NOMO-1 (cell line): ENCODE measurements around the gene DGKD.
"Not testable (repeated sequence)": the region's sequence is repeated elsewhere in the genome, so short reads cannot be mapped to it uniquely, and the experiment has no call there.

Source experiments
- DNase-seq, 2 experiments: peaks; one replicate each; lab custom pipeline; 2025; ENCODE audit not compliant: unreplicated experiment in 2 of 2; lab: John Stamatoyannopoulos, UW

DGKD gene

DNA sequence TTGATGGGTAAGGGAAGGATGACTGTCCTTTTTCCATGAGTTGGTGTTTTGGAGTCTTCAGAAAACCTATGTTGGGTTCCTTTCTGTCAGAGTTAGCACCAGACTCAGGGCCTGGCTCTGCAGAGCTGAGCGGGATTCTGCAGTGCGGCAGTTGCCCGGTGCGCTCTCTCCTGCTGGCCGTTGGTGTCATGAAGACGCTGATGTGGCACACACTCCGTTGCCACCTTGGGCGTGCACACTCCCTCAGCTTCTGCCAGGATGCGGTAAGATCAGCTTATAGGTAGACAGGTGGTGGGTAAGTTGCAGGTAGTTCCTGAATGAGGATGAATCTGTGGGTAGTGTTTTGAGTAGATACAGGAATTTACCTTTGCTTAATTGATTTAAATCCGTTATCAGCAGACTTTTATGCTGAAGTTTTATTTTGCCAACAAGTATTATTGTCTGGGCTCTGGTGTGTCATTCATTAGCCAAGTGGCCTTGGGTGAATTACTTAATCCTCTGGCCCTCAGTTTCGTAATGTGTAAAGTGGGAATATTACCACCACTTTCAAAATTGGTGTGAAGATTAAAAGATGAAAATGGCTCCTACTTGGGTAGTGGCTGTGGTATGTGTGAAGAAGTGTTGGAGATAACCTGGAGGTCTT lies 26.8 kb downstream of the DGKD start:
- DNase-seq, result no peak

GRCh38 chr2:233381638-233381995 lies 27.3 kb downstream of the DGKD start:
- no peak for DNase-seq

- DNase-seq, result no peak
These were observed 29.7 kb downstream of the DGKD start for GRCh38 chr2:233384015-233384414.

- DNase-seq, result no peak
These were observed 30.7 kb downstream of the DGKD start for GRCh38 chr2:233384811-233385488.

DNA sequence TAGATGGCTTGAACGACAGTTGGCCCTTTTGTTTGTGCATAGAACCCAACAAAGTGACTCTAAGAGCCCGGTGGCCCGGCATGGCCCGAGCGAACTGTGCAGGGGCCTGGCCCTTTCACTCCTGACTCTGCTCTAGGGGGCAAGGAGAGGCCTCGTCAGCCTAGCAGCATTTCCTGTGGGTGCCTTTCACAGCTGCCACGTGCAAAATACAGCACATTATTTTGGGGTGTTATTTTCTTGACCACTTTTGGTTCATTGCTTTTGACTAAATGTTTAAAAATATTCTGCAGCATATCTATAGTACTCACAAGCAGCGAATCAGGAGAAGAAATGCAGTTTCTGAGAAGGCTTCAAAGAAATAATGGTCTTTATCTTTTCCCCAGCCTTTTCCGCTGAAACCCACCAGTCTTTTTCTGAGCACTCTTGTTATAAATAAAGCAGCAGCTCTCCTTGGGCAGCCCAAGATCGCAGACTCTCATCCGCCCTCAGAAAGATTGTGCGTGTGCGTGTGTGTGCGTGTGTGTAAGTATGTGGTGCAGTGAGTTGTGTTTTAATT lies 31.3 kb downstream of the DGKD start:
- no peak for DNase-seq

GRCh38 chr2:233386382-233387041 lies 32.2 kb downstream of the DGKD start:
- DNase-seq, result no peak

DNA sequence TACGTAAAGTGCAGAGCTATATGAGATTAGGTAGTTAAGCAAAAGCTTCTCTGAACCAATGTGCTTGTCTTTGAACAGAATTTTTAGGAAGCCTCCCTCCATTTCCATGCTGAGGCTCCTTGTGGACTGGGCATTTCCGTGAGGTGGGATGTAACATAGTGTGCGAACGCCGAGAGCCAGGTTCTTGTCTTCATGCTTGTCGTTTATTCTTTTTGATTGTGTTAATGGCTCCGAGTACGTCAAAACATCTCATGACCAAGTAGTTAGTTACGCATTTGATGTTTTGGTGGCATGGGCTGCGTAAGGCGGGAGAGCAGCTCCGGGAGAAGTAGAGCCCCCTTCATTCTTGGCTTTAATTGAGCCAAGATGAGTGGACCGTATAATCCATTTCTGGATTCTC lies 32.9 kb downstream of the DGKD start:
- DNase-seq, result no peak

GRCh38 chr2:233387667-233388528 lies 33.6 kb downstream of the DGKD start:
- no peak for DNase-seq

DNA sequence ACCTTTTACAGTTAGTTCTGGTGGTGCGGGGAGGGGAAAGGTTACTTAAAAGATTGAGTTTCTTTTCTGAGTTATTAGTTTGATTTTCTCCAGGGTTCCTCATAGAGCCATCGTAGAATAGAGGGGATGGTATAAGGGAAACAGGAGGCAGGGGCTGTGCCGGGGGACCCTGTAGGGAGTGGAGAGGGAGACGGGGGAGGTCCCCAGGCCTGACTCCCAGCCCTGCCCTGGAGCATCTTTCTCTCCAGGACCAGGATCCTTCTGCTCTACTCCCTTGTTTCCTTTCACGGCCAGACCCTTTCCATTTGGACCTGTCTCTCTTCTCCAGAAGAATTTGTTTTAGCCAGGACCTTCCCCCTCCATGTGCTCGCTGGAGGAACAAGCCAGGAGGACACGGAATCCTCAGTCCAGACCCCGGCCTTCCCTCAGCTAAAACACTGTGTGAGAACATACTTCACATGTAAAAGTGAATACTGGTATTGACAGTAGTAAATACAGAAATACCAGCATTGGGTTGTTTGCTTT lies 35.4 kb downstream of the DGKD start:
- no peak for DNase-seq

DNA sequence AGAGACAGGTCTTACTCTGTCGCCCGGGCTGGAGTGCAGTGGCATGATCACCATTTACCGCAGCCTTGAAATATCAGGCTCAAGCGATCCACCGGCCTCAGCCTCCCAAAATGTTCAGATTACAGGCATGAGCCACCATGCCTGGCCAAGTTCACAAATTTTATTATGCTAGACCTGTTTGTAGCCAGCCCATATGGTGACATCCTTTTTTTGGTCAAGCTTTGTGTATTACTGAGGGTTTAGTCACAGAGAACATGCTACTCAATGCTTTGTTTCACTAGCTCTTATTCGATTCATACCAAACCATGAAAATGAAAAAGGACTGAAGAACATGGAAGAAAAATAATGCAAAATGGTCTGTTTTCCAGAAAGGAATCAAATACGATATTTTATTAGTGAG lies 41.4 kb downstream of the DGKD start:
- DNase-seq, result no peak

DNA sequence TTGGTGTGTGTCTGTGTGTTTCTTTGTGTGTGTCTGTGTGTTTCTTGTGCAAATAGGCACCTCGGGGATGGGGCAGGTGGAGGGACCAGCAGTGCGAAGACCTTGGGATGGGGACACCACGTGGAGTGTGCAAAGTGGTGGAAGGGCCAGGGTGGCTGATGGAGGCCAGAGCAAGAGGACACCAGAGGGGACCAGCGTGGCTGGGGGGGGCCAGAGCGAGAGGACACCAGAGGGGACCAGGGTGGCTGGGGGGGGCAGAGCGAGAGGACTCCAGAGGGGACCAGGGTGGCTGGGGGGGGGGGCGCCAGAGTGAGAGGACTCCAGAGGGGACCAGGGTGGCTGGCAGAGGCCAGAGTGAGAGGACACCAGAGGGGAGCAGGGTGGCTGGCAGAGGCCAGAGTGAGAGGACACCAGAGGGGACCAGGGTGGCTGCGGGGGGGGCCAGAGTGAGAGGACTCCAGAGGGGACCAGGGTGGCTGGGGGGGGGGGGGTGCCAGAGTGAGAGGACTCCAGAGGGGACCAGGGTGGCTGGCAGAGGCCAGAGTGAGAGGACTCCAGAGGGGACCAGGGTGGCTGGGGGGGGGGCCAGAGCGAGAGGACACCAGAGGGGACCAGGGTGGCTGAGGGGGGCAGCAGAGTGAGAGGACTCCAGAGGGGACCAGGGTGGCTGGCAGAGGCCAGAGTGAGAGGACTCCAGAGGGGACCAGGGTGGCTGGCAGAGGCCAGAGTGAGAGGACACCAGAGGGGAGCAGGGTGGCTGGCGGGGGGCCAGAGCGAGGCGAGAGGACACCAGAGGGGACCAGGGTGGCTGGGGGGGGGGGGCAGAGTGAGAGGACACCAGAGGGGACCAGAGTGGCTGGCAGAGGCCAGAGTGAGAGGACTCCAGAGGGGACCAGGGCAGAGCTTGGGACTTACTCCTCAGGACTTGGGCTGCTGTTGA lies 42.7 kb downstream of the DGKD start:
- not testable (repeated sequence) for DNase-seq

- no peak for DNase-seq
These were observed 45.3 kb downstream of the DGKD start for GRCh38 chr2:233399306-233400225.

DNA sequence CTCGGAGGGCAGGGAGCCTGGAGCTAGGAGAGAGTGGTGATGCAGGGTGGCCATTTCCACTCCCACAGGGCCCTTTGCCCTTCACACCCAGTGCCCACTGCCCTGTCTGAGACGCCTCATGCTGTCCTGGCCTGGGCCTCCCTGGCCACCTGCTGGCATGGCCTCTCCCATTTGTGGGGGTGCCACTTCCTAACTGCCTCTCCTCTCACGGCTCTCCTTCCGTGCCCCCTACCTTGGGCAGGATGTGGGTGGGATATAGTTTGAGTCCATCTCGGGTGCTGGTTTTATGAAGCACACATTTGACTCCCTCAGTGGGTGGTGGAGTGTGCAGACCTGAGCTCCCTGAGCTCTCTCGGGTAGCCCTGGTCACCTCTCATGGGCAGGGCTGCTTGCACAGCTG lies 46.0 kb downstream of the DGKD start:
- no peak for DNase-seq

GRCh38 chr2:233400961-233401360 lies 46.7 kb downstream of the DGKD start:
- DNase-seq, result no peak

DNA sequence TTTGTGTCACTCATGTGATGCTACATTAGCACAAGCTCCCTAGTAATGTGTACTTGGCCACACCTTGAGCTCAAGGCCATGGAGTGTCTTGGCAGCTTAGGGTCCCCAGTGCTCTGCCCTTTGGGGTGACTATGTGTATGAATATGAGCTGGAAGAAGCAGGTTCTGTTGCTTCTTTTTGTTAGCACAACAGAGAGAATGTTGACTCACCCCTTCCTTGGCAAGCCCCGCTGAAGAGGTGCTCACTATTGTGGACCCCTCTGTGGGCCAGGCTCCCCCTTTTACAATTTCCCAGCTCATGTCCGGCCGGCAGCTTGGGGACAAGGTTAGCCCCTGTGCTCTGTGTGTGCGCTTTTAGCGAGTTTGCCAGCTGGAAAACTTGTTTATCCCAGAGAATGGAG lies 48.1 kb downstream of the DGKD start:
- DNase-seq, result no peak

GRCh38 chr2:233402789-233403188 lies 48.5 kb downstream of the DGKD start:
- no peak for DNase-seq

GRCh38 chr2:233404222-233404621 lies 49.9 kb downstream of the DGKD start:
- DNase-seq, result peak; percentile 29 to 33

GRCh38 chr2:233406865-233407264 lies 52.6 kb downstream of the DGKD start:
- no peak for DNase-seq

DNA sequence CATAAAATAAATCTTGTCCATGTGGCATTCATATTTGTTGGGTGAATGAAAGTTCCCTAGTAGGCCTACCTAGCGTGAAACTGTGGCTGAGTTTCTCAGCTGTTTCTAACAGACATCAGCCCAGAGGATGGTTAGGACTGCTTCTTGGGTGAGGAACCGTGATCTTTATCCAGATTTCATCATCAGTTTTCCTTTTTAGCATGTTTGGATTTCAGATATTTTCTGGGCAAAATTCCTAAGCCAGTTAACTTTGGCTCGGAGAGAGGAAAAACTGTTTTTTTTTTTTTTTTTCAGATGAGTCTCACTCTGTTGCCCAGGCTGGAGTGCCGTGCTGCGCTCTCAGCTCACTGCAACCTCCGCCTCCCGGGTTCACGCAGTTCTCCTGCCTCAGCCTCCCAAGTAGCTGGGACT lies 53.5 kb downstream of the DGKD start:
- DNase-seq, result no peak
